NCI-H2227 (cell line): ENCODE measurements around the gene SPRED2.

Source experiments
- DNase-seq: peaks from one replicate; lab custom pipeline; 2025; ENCODE audit not compliant: unreplicated experiment; lab: John Stamatoyannopoulos, UW

Gene SPRED2

GRCh38 chr2:65287364-65287763 lies 145.0 kb downstream of the SPRED2 start:
- DNase-seq, result no peak

- DNase-seq, result no peak
Observed at GRCh38 chr2:65282477-65283053, 149.8 kb downstream of the SPRED2 start.

- no peak for DNase-seq
Observed at GRCh38 chr2:65281627-65282351, 150.6 kb downstream of the SPRED2 start.

GRCh38 chr2:65279756-65280155 lies 152.6 kb downstream of the SPRED2 start:
- no peak for DNase-seq

GRCh38 chr2:65278531-65278981 lies 153.8 kb downstream of the SPRED2 start:
- peak; percentile 7 for DNase-seq

GRCh38 chr2:65277791-65278483 lies 154.5 kb downstream of the SPRED2 start:
- no peak for DNase-seq

- DNase-seq, result no peak
Observed at GRCh38 chr2:65277118-65277517, 155.3 kb downstream of the SPRED2 start.

- no peak for DNase-seq
Observed at GRCh38 chr2:65276609-65277008, 155.8 kb downstream of the SPRED2 start.

GRCh38 chr2:65275141-65275915 lies 157.1 kb downstream of the SPRED2 start:
- no peak for DNase-seq

- DNase-seq, result no peak
Observed at GRCh38 chr2:65273344-65273743, 159.1 kb downstream of the SPRED2 start.

- no peak for DNase-seq
Observed at GRCh38 chr2:65268957-65269356, 163.4 kb downstream of the SPRED2 start.

GRCh38 chr2:65267008-65267407 lies 165.4 kb downstream of the SPRED2 start:
- DNase-seq, result no peak

- DNase-seq, result no peak
Observed at GRCh38 chr2:65265671-65266045, 166.7 kb downstream of the SPRED2 start.

- DNase-seq, result peak; percentile 73
Observed at GRCh38 chr2:65264821-65265670, 167.4 kb downstream of the SPRED2 start.

- no peak for DNase-seq
Observed at GRCh38 chr2:65263986-65264385, 168.4 kb downstream of the SPRED2 start.

- DNase-seq, result no peak
Observed at GRCh38 chr2:65263262-65263661, 169.1 kb downstream of the SPRED2 start.

- no peak for DNase-seq
Observed at GRCh38 chr2:65261676-65262075, 170.7 kb downstream of the SPRED2 start.
